HL-60 (cell line): ENCODE data around the gene AFDN.
"Not testable (repeated sequence)": the region's sequence is repeated elsewhere in the genome, so short reads cannot be mapped to it uniquely, and the experiment has no call there.

Source experiments
- DNase-seq, 2 experiments: peaks; one replicate each; pipeline ENCODE4 v3.0.0-alpha.2; 2010 to 2020; ENCODE audit warnings: low read depth in 1 of 2, low spot score in 1 of 2
- H3K27ac ChIP-seq: fragments of 250-450 bp; sonication (Bioruptor Pico); replicated peaks from 2 replicates; pipeline ENCODE4 v1.5.1; 2020; ENCODE audit warnings: mild to moderate bottlenecking, moderate library complexity
- H3K27me3 ChIP-seq: fragments of 250-450 bp; sonication (Bioruptor Pico); 2 replicates; pipeline ENCODE4 v1.5.1; 2021; ENCODE audit warnings: mild to moderate bottlenecking, moderate library complexity; ENCODE audit not compliant: insufficient read depth, poor library complexity, severe bottlenecking
- H3K4me3 ChIP-seq: replicated peaks from 2 replicates; pipeline ENCODE4 v1.5.1; 2011; ENCODE audit warnings: mild to moderate bottlenecking, control low read depth, low read length; ENCODE audit not compliant: insufficient read depth
- CTCF ChIP-seq: IDR thresholded peaks from one replicate; pipeline ENCODE4 v1.5.1; 2011; ENCODE audit warnings: low read length, control low read depth, inconsistent platforms; ENCODE audit not compliant: insufficient read depth
- GABPA ChIP-seq: IDR thresholded peaks from 2 replicates; pipeline ENCODE4 v1.6.1; 2012; ENCODE audit warnings: low read depth
- POLR2AphosphoS5 ChIP-seq: IDR thresholded peaks from 2 replicates; pipeline ENCODE4 v1.6.1; 2012; ENCODE audit warnings: low read depth
- REST ChIP-seq: IDR thresholded peaks from 2 replicates; pipeline ENCODE4 v1.6.1; 2012; ENCODE audit warnings: low read depth; ENCODE audit not compliant: insufficient replicate concordance
- SPI1 ChIP-seq: IDR thresholded peaks from 2 replicates; pipeline ENCODE4 v1.6.1; 2012; ENCODE audit warnings: low read depth, mild to moderate bottlenecking, borderline replicate concordance

The AFDN gene

GRCh38 chr6:167972193-167972592 is 145.5 kb downstream of the AFDN start:
- Histone ChIP-seq H3K4me3 (no peak overlapping the region), H3K27me3 (no peaks in the 10 kb centered on the region), H3K27ac (no peak overlapping the region)
- TF ChIP-seq GABPA: no peak
- no peak for DNase-seq

- Histone ChIP-seq H3K27me3 (no peaks in the 10 kb centered on the region), H3K27ac (no peak overlapping the region), H3K4me3 (no peak overlapping the region)
- no peak for DNase-seq
- no peak for TF ChIP-seq CTCF
- no peak for TF ChIP-seq GABPA
- no peak for TF ChIP-seq REST
- no peak for TF ChIP-seq SPI1
- TF ChIP-seq POLR2AphosphoS5: no peak
Observed at GRCh38 chr6:167973148-167973885, 146.6 kb downstream of the AFDN start.

GRCh38 chr6:167974640-167975344 is 148.1 kb downstream of the AFDN start:
- Histone ChIP-seq H3K4me3 (no peak overlapping the region), H3K27me3 (no peaks in the 10 kb centered on the region), H3K27ac (no peak overlapping the region)
- TF ChIP-seq CTCF: no peak
- no peak for TF ChIP-seq SPI1
- no peak for TF ChIP-seq REST
- TF ChIP-seq POLR2AphosphoS5: no peak
- TF ChIP-seq GABPA: no peak
- no peak for DNase-seq

- Histone ChIP-seq H3K27me3 (no peaks in the 10 kb centered on the region), H3K4me3 (no peak overlapping the region), H3K27ac (no peak overlapping the region)
- TF ChIP-seq CTCF (no peak), REST (no peak), POLR2AphosphoS5 (no peak), SPI1 (no peak), GABPA (no peak)
- no peak for DNase-seq
Observed at GRCh38 chr6:167975458-167975857, 148.7 kb downstream of the AFDN start.

- H3K4me3 ChIP-seq, H3K27me3 ChIP-seq, DNase-seq, H3K27ac ChIP-seq: not testable (repeated sequence)
Observed at GRCh38 chr6:167976116-167976657, 149.5 kb downstream of the AFDN start.
